HL-60 (cell line): ENCODE results near the gene ADAM12.

Source experiments
- DNase-seq, 2 experiments: peaks; one replicate each; pipeline ENCODE4 v3.0.0-alpha.2; 2010 to 2020; ENCODE audit warnings: low read depth in 1 of 2, low spot score in 1 of 2
- H3K27ac ChIP-seq: fragments of 250-450 bp; sonication (Bioruptor Pico); replicated peaks from 2 replicates; pipeline ENCODE4 v1.5.1; 2020; ENCODE audit warnings: mild to moderate bottlenecking, moderate library complexity
- H3K27me3 ChIP-seq: fragments of 250-450 bp; sonication (Bioruptor Pico); 2 replicates; pipeline ENCODE4 v1.5.1; 2021; ENCODE audit warnings: mild to moderate bottlenecking, moderate library complexity; ENCODE audit not compliant: insufficient read depth, poor library complexity, severe bottlenecking
- H3K4me3 ChIP-seq: replicated peaks from 2 replicates; pipeline ENCODE4 v1.5.1; 2011; ENCODE audit warnings: mild to moderate bottlenecking, control low read depth, low read length; ENCODE audit not compliant: insufficient read depth
- CTCF ChIP-seq: IDR thresholded peaks from one replicate; pipeline ENCODE4 v1.5.1; 2011; ENCODE audit warnings: low read length, control low read depth, inconsistent platforms; ENCODE audit not compliant: insufficient read depth
- GABPA ChIP-seq: IDR thresholded peaks from 2 replicates; pipeline ENCODE4 v1.6.1; 2012; ENCODE audit warnings: low read depth
- POLR2AphosphoS5 ChIP-seq: IDR thresholded peaks from 2 replicates; pipeline ENCODE4 v1.6.1; 2012; ENCODE audit warnings: low read depth
- SPI1 ChIP-seq: IDR thresholded peaks from 2 replicates; pipeline ENCODE4 v1.6.1; 2012; ENCODE audit warnings: low read depth, mild to moderate bottlenecking, borderline replicate concordance
- TF ChIP-seq, protein P1 (sequence below): IDR thresholded peaks from 2 replicates; pipeline ENCODE4 v1.6.1; 2012; ENCODE audit warnings: low read depth; ENCODE audit not compliant: insufficient replicate concordance

Gene ADAM12

DNA sequence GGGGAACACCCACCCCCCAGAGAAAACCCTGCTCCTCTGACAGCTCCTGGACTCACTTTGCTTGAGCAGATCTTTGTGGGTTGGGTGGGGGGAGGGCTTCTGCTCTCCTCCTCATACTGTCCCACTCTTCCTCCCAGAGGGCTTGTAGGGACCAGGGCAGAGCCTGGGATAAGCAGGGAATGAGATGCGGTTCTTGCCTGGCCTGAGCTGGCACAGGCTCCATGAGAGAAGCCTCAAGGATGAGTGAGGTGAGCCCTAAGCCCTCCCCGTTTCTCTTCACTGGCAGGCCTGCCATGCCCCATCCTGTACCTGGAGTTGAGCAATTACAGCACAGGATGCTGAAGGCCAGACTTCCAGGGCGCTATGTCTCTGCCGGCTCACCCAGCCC lies 134.7 kb downstream of the ADAM12 start:
- no peak for DNase-seq
- no peak overlapping the region for H3K27ac ChIP-seq
- H3K4me3 ChIP-seq = no peak overlapping the region
- H3K27me3 ChIP-seq = no peaks in the 10 kb centered on the region
- no peak for TF ChIP-seq CTCF
- no peak for TF ChIP-seq GABPA
- TF ChIP-seq POLR2AphosphoS5 = no peak
- no peak for TF ChIP-seq SPI1
- TF ChIP-seq, protein P1, sequence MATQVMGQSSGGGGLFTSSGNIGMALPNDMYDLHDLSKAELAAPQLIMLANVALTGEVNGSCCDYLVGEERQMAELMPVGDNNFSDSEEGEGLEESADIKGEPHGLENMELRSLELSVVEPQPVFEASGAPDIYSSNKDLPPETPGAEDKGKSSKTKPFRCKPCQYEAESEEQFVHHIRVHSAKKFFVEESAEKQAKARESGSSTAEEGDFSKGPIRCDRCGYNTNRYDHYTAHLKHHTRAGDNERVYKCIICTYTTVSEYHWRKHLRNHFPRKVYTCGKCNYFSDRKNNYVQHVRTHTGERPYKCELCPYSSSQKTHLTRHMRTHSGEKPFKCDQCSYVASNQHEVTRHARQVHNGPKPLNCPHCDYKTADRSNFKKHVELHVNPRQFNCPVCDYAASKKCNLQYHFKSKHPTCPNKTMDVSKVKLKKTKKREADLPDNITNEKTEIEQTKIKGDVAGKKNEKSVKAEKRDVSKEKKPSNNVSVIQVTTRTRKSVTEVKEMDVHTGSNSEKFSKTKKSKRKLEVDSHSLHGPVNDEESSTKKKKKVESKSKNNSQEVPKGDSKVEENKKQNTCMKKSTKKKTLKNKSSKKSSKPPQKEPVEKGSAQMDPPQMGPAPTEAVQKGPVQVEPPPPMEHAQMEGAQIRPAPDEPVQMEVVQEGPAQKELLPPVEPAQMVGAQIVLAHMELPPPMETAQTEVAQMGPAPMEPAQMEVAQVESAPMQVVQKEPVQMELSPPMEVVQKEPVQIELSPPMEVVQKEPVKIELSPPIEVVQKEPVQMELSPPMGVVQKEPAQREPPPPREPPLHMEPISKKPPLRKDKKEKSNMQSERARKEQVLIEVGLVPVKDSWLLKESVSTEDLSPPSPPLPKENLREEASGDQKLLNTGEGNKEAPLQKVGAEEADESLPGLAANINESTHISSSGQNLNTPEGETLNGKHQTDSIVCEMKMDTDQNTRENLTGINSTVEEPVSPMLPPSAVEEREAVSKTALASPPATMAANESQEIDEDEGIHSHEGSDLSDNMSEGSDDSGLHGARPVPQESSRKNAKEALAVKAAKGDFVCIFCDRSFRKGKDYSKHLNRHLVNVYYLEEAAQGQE = no peak

GRCh38 chr10:126252884-126253610 lies 135.2 kb downstream of the ADAM12 start:
- no peak for TF ChIP-seq CTCF
- TF ChIP-seq GABPA = no peak
- no peak for TF ChIP-seq SPI1
- TF ChIP-seq, protein P1 = no peak
- TF ChIP-seq POLR2AphosphoS5 = no peak
- no peaks in the 10 kb centered on the region for H3K27me3 ChIP-seq
- H3K27ac ChIP-seq = no peak overlapping the region
- no peak for DNase-seq
- H3K4me3 ChIP-seq = no peak overlapping the region

DNA sequence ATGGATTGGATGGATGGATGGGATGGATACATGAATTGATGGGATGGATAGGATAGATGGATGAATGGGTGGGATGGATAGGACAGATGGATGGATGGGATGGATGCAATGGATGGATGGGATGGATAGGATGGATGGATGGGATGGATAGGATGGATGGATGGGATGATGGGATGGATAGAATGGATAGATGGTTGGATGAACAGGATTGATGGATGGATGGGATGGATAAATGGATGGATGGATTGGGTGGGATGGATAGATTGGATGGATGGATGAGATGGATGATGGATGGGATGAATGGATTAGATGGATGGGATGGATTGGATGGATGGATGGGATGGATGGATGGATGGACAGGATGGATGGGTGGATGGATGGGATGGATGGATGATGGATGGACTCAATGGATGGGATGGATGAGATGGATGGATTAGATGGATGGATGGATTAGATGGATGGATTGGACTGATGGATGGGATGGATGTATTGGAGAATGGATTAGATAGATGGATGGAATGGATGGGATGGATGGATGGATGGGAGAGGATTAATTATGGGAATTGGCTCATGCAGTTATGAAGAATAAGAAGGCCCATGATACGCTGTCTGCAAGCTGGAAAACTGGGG lies 136.4 kb downstream of the ADAM12 start:
- TF ChIP-seq CTCF (no peak), SPI1 (no peak), POLR2AphosphoS5 (no peak), GABPA (no peak)
- TF ChIP-seq, protein P1 = no peak
- Histone ChIP-seq H3K4me3 (no peak overlapping the region), H3K27me3 (no peaks in the 10 kb centered on the region), H3K27ac (no peak overlapping the region)
- no peak for DNase-seq
